PC-3 (cell line): ENCODE data around the gene CAB39L. TPM values are rescaled to one million over a fixed set of nuclear protein-coding genes. Genes with fewer than 3 reads are reported as not detected.
A peak's percentile ranks its signal among the peaks of the same experiment; 100 is the strongest.

Source experiments
- ATAC-seq: fragments of 200-7000 bp; cut with Tn5 transposase; 2 replicates; pipeline ENCODE4 v1.9.1; 2020; ENCODE audit warnings: mild to moderate bottlenecking, moderate library complexity
- BruUV-seq: library from RNA; stranded (reverse); fragments of 400-500 nt; replicated peaks from 2 replicates; lab custom pipeline; 2021; lab: Mats Ljungman, UMichigan
- CTCF ChIA-PET: fragments of 300-600 bp; sonication (Branson Sonifier 250); formaldehyde crosslinking; loops from one replicate; lab custom pipeline; 2022; ENCODE audit warnings: antibody characterized with exemption; lab: Charles Lee
- POLR2A ChIA-PET: fragments of 300-600 bp; sonication (Branson Sonifier 250); formaldehyde crosslinking; loops from one replicate; lab custom pipeline; 2022; ENCODE audit warnings: antibody characterized with exemption; ENCODE audit not compliant: unreplicated experiment; lab: Charles Lee
- DNase-seq: peaks from one replicate; pipeline ENCODE4 v3.0.0-alpha.2; 2015
- H2AFZ ChIP-seq: fragments of 300-600 bp; sonication (generic); 2 replicates; pipeline ENCODE4 v1.6.0; 2016; ENCODE audit warnings: antibody characterized with exemption, low read length
- H3F3A ChIP-seq: fragments of 300-600 bp; sonication (generic); one replicate; pipeline ENCODE4 v1.6.0; 2017; ENCODE audit warnings: antibody characterized with exemption, low read length, control low read depth, mild to moderate bottlenecking; ENCODE audit not compliant: unreplicated experiment
- H3K27ac ChIP-seq: fragments of 300-600 bp; sonication (generic); 2 replicates; pipeline ENCODE4 v1.5.1; 2016; ENCODE audit warnings: mild to moderate bottlenecking, low read length
- H3K27me3 ChIP-seq: fragments of 300-600 bp; sonication (generic); 2 replicates; pipeline ENCODE4 v1.6.1; 2016; ENCODE audit warnings: low read length, mixed read lengths
- H3K36me3 ChIP-seq: fragments of 300-600 bp; sonication (generic); 2 replicates; pipeline ENCODE4 v1.6.1; 2016; ENCODE audit warnings: low read depth, mixed run types, low read length, mixed read lengths
- H3K4me1 ChIP-seq: fragments of 300-600 bp; sonication (generic); 2 replicates; pipeline ENCODE4 v1.5.1; 2016; ENCODE audit warnings: low read length; ENCODE audit not compliant: insufficient read depth
- H3K4me2 ChIP-seq: fragments of 300-600 bp; sonication (generic); 2 replicates; pipeline ENCODE4 v1.6.0; 2016; ENCODE audit warnings: low read length
- H3K4me3 ChIP-seq: fragments of 300-600 bp; sonication (generic); 2 replicates; pipeline ENCODE4 v1.5.1; 2016; ENCODE audit warnings: mild to moderate bottlenecking, low read length, mixed read lengths
- H3K79me2 ChIP-seq: fragments of 300-600 bp; sonication (generic); 2 replicates; pipeline ENCODE4 v1.6.1; 2017; ENCODE audit warnings: low read length, mixed read lengths
- H3K9ac ChIP-seq: fragments of 300-600 bp; sonication (generic); 2 replicates; pipeline ENCODE4 v1.6.0; 2016; ENCODE audit warnings: mild to moderate bottlenecking, low read length
- H3K9me2 ChIP-seq: fragments of 300-600 bp; sonication (generic); replicated peaks from 2 replicates; pipeline ENCODE4 v1.6.1; 2016; ENCODE audit warnings: mixed run types, low read length, mixed read lengths
- H3K9me3 ChIP-seq: fragments of 300-600 bp; sonication (generic); 2 replicates; pipeline ENCODE4 v1.6.1; 2016; ENCODE audit warnings: low read length, mixed read lengths
- H4K20me1 ChIP-seq: fragments of 300-600 bp; sonication (generic); 2 replicates; pipeline ENCODE4 v1.6.1; 2016; ENCODE audit warnings: low read length, mixed read lengths
- EZH2 ChIP-seq: fragments of 300-600 bp; sonication (generic); IDR thresholded peaks from one replicate; pipeline ENCODE4 v1.6.1; 2017; ENCODE audit warnings: antibody characterized with exemption, mild to moderate bottlenecking, low read length; ENCODE audit not compliant: unreplicated experiment
- EZH2phosphoT487 ChIP-seq: fragments of 300-600 bp; sonication (generic); IDR thresholded peaks from 2 replicates; pipeline ENCODE4 v1.6.1; 2018; ENCODE audit warnings: mild to moderate bottlenecking, antibody characterized with exemption, low read length, borderline replicate concordance
- intact Hi-C: fragments of 100-400 bp; cut with micrococcal nuclease; formaldehyde crosslinking; loops from 2 replicates; pipeline ENCODE4 v1.9.0; 2023
- total RNA-seq: library from RNA; depleted of rRNA; stranded (reverse); fragments of >200 nt; gene quantifications from 2 replicates; pipeline ENCODE4 v1.2.3, GENCODE V29; 2014
- TF ChIP-seq, protein P1 (sequence below): fragments of 300-600 bp; sonication (generic); conservative IDR thresholded peaks from 2 replicates; pipeline ENCODE4 v1.5.1; 2017; ENCODE audit warnings: antibody characterized with exemption, low read depth, mild to moderate bottlenecking, low read length

The CAB39L gene
- total RNA-seq, 1 experiment from 2014 or later: 1.8 TPM

DNA sequence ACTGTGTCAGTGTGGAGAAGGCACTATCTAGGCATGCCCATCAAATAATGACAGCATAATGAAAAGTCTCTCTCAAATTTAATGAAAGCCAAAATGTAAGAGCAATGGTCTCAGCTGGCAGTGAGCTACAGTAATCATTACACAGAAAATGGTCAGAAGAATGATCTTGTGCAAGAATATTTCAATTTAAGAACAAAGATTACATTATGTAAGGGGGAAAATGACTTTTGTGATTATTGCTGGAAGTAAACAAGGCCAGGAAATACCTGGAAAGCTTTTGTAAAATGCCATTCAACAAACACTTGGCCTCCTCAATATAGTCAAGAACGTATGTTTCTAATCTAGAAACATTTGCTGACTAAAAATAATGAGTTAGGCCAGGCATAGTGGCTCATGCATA lies 89.1 kb downstream of the CAB39L start:
- no peak for DNase-seq
- no peaks in the 10 kb centered on the region for H3K36me3 ChIP-seq
- no peak overlapping the region for H2AFZ ChIP-seq
- H4K20me1 ChIP-seq: no peaks in the 10 kb centered on the region
- H3K27ac ChIP-seq: no peak overlapping the region
- H3K4me2 ChIP-seq: no peak overlapping the region
- H3K27me3 ChIP-seq: no peaks in the 10 kb centered on the region
- no peak overlapping the region for H3K9ac ChIP-seq
- TF ChIP-seq, protein P1, sequence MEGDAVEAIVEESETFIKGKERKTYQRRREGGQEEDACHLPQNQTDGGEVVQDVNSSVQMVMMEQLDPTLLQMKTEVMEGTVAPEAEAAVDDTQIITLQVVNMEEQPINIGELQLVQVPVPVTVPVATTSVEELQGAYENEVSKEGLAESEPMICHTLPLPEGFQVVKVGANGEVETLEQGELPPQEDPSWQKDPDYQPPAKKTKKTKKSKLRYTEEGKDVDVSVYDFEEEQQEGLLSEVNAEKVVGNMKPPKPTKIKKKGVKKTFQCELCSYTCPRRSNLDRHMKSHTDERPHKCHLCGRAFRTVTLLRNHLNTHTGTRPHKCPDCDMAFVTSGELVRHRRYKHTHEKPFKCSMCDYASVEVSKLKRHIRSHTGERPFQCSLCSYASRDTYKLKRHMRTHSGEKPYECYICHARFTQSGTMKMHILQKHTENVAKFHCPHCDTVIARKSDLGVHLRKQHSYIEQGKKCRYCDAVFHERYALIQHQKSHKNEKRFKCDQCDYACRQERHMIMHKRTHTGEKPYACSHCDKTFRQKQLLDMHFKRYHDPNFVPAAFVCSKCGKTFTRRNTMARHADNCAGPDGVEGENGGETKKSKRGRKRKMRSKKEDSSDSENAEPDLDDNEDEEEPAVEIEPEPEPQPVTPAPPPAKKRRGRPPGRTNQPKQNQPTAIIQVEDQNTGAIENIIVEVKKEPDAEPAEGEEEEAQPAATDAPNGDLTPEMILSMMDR: no peak
- TF ChIP-seq EZH2 (no peak), EZH2phosphoT487 (no peak)
- BruUV-seq: no TSS peak
- no peaks in the 10 kb centered on the region for H3K79me2 ChIP-seq
- intact Hi-C loops: no loop called here
- H3K4me1 ChIP-seq: peaks cover 11% of the 10 kb centered on the region
- ChIA-PET POLR2A (no interaction called here), CTCF (no interaction called here)
- no peaks in the 10 kb centered on the region for H3K9me2 ChIP-seq
- no peak for ATAC-seq
- no peaks in the 10 kb centered on the region for H3F3A ChIP-seq
- no peak overlapping the region for H3K4me3 ChIP-seq
- no peaks in the 10 kb centered on the region for H3K9me3 ChIP-seq

DNA sequence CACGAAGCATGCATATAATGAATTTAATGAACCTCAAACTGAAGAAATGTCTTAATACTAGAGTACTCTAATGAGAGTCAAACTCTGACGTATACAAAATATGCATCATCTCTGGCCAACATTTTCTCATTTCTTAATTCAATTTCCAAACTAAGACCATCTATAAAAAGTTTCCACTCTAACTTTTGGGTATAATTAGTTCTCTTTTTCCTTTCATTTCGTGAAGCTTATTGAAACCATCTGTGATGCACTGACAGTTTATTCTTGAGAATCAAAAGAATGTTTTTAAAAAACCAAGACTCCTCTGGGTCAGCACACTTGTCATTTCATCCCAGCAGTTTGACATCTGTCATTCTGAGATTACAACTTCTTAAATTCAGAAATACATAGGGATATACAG lies 90.0 kb downstream of the CAB39L start:
- no peaks in the 10 kb centered on the region for H4K20me1 ChIP-seq
- H3K4me1 ChIP-seq: peaks cover 11% of the 10 kb centered on the region
- no peaks in the 10 kb centered on the region for H3K36me3 ChIP-seq
- H3K9ac ChIP-seq: no peak overlapping the region
- no peaks in the 10 kb centered on the region for H3F3A ChIP-seq
- H3K27ac ChIP-seq: no peak overlapping the region
- H3K4me2 ChIP-seq: no peak overlapping the region
- no peaks in the 10 kb centered on the region for H3K9me3 ChIP-seq
- no peaks in the 10 kb centered on the region for H3K9me2 ChIP-seq
- H3K4me3 ChIP-seq: no peak overlapping the region
- H3K27me3 ChIP-seq: no peaks in the 10 kb centered on the region
- no peak overlapping the region for H2AFZ ChIP-seq
- ChIA-PET CTCF (no interaction called here), POLR2A (no interaction called here)
- no peaks in the 10 kb centered on the region for H3K79me2 ChIP-seq
- no TSS peak for BruUV-seq
- no peak for TF ChIP-seq EZH2phosphoT487
- TF ChIP-seq, protein P1: no peak
- TF ChIP-seq EZH2: no peak
- intact Hi-C loops: no loop called here
- ATAC-seq (no peak), DNase-seq (no peak)

DNA sequence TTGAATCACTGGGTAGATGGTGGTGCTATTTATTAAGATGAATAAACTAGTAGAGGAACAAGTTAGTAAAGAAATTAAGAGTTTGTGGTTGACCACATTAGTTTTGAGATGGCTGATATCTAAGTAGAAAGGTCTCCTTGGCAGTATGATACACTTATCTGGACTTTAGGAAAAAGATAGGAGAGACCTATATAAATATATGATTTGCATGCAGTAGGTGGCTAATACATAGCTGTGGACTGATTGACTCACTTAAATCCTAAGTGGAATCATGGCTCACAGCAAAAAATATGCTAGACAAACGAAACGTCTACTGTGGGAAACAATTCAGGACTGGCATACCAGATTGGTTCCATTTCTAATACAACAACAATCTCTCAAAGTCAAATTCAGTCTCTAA lies 92.0 kb downstream of the CAB39L start:
- ATAC-seq: peak; percentile 51
- peaks cover 6% of the 10 kb centered on the region for H3K4me1 ChIP-seq
- H3K79me2 ChIP-seq: no peaks in the 10 kb centered on the region
- CTCF ChIA-PET: no interaction called here
- H3K4me3 ChIP-seq: no peak overlapping the region
- no peaks in the 10 kb centered on the region for H4K20me1 ChIP-seq
- H3K4me2 ChIP-seq: no peak overlapping the region
- no peaks in the 10 kb centered on the region for H3K36me3 ChIP-seq
- no peaks in the 10 kb centered on the region for H3K9me2 ChIP-seq
- peak overlapping the region; percentile 53 for H3K27ac ChIP-seq
- DNase-seq: peak; percentile 48
- H3K9me3 ChIP-seq: no peaks in the 10 kb centered on the region
- no TSS peak for BruUV-seq
- TF ChIP-seq EZH2 (no peak), EZH2phosphoT487 (no peak)
- TF ChIP-seq, protein P1: no peak
- POLR2A ChIA-PET: no interaction called here
- no peak overlapping the region for H3K9ac ChIP-seq
- H2AFZ ChIP-seq: no peak overlapping the region
- no peaks in the 10 kb centered on the region for H3F3A ChIP-seq
- intact Hi-C loops: no loop called here
- no peaks in the 10 kb centered on the region for H3K27me3 ChIP-seq
